HCT116 (cell line): Measurements from ENCODE around the gene KCNN3.

Experiments
- CEBPB ChIP-seq: IDR thresholded peaks from 2 replicates; pipeline ENCODE4 v1.6.1; 2012; ENCODE audit warnings: low read depth
- POLR2A ChIP-seq: IDR thresholded peaks from 2 replicates; pipeline ENCODE4 v1.7.0; 2011; ENCODE audit warnings: borderline replicate concordance; ENCODE audit not compliant: insufficient read depth, insufficient read length; ENCODE audit errors: extremely low read depth
- TF ChIP-seq, protein P1 (sequence below), 3 experiments: fragments of 200-600 bp in 1 of 3; sonication (generic) in 1 of 3; IDR thresholded peaks in 2 of 3; conservative IDR thresholded peaks in 1 of 3; 2 replicates each; pipeline ENCODE4 v1.5.1; 2012 to 2017; ENCODE audit warnings: low read depth in 2 of 3, low read length in 2 of 3, antibody characterized with exemption in 1 of 3, borderline replicate concordance in 1 of 3, control low read depth in 1 of 3, mild to moderate bottlenecking in 1 of 3, mixed read lengths in 1 of 3, mixed run types in 1 of 3, moderate library complexity in 1 of 3; ENCODE audit not compliant: insufficient read depth in 1 of 3

DNA sequence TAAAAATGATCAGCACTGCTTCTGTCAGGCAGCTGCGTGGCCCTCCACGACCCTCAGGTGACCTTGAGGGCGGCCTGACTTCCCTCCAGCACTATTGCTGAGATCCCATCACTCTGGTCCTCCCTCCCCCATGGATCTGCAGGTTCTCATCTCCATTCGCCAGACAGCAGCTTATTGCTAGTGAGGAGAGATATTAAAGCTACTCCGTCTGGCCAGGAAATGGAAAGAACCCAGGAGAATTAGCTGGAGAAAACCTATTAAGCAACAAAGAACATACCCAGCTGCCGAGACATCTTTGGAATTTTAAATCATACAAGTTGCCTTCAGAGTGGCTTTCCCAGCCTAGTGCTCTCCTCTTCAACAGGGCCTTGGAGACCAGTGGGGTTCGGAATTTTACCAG lies 25.7 kb upstream of the KCNN3 start:
- TF ChIP-seq POLR2A (no peak), CEBPB (no peak)
- TF ChIP-seq, protein P1, sequence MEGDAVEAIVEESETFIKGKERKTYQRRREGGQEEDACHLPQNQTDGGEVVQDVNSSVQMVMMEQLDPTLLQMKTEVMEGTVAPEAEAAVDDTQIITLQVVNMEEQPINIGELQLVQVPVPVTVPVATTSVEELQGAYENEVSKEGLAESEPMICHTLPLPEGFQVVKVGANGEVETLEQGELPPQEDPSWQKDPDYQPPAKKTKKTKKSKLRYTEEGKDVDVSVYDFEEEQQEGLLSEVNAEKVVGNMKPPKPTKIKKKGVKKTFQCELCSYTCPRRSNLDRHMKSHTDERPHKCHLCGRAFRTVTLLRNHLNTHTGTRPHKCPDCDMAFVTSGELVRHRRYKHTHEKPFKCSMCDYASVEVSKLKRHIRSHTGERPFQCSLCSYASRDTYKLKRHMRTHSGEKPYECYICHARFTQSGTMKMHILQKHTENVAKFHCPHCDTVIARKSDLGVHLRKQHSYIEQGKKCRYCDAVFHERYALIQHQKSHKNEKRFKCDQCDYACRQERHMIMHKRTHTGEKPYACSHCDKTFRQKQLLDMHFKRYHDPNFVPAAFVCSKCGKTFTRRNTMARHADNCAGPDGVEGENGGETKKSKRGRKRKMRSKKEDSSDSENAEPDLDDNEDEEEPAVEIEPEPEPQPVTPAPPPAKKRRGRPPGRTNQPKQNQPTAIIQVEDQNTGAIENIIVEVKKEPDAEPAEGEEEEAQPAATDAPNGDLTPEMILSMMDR (IDR thresholded peaks at IDR 0.05 in 2 of 3, conservative IDR thresholded peaks at IDR 0.05 in 1 of 3; ENCODE audit: borderline replicate concordance in 1 of 3, insufficient read depth in 1 of 3, low read depth in 2 of 3, low read length in 2 of 3) = no peak
